ENCODE results near the gene TIMP2. TPM values are rescaled to one million over a fixed set of nuclear protein-coding genes. Genes with fewer than 3 reads are reported as not detected.
"Not testable (repeated sequence)": the region's sequence is repeated elsewhere in the genome, so short reads cannot be mapped to it uniquely, and the experiment has no call there.

The TIMP2 gene
- total RNA-seq, 1 donor from 2014 or later: 318 TPM

DNA sequence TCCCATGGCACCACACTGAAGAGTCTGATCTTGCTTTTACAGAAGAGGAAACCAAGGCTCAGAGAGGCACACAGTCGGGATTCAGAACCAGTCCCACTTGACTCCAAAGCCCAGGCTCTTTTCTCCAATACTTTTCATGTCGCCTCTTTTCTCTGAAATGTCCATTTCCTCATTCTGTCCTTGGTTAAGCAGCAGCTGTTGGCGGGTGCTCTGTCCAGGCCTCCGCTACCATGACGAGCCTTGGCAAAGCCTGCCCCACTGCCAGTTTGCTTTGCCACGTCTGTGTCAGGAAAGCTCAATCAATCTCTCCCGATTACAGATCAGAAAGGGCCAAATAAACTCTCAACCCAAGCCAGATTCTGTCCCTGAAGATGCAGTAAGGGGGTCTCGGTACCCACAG lies 13.1 kb downstream of the TIMP2 start:
- intact Hi-C loops (cut with DNase I): no loop called here
- Histone ChIP-seq H3K36me3 (no peaks in the 10 kb centered on the region), H3K4me3 (no peak overlapping the region), H3K9me3 (no peaks in the 10 kb centered on the region), H3K27me3 (no peaks in the 10 kb centered on the region), H3K27ac (no peak overlapping the region), H3K4me1 (peaks cover 34% of the 10 kb centered on the region)
- TF ChIP-seq, protein P1, sequence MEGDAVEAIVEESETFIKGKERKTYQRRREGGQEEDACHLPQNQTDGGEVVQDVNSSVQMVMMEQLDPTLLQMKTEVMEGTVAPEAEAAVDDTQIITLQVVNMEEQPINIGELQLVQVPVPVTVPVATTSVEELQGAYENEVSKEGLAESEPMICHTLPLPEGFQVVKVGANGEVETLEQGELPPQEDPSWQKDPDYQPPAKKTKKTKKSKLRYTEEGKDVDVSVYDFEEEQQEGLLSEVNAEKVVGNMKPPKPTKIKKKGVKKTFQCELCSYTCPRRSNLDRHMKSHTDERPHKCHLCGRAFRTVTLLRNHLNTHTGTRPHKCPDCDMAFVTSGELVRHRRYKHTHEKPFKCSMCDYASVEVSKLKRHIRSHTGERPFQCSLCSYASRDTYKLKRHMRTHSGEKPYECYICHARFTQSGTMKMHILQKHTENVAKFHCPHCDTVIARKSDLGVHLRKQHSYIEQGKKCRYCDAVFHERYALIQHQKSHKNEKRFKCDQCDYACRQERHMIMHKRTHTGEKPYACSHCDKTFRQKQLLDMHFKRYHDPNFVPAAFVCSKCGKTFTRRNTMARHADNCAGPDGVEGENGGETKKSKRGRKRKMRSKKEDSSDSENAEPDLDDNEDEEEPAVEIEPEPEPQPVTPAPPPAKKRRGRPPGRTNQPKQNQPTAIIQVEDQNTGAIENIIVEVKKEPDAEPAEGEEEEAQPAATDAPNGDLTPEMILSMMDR (IDR thresholded peaks at IDR 0.05): no peak
- no peak for DNase-seq
- ATAC-seq: no peak

DNA sequence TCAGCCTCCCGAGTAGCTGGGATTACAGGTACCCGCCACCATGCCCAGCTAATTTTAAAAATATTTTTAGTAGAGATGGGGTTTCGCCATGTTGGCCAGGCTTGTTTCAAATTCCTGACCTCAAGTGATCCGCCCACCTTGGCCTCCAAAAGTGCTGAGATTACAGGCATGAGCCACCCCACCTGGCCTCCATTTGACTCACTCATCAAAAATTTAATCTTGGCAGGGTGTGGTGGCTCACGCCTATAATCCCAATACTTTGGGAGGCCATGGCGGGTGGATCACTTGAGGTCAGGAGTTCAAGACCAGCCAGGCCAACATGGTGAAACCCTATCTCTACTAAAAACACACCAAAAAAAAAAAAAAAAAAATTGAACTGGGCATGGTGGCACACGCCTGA lies 13.6 kb downstream of the TIMP2 start:
- H3K4me3 ChIP-seq; intact Hi-C loops (cut with DNase I); ATAC-seq; DNase-seq; H3K27me3 ChIP-seq; H3K36me3 ChIP-seq; H3K9me3 ChIP-seq: not testable (repeated sequence)
- peaks cover 30% of the 10 kb centered on the region for H3K4me1 ChIP-seq
- H3K27ac ChIP-seq: peak overlapping the region; percentile 47

DNA sequence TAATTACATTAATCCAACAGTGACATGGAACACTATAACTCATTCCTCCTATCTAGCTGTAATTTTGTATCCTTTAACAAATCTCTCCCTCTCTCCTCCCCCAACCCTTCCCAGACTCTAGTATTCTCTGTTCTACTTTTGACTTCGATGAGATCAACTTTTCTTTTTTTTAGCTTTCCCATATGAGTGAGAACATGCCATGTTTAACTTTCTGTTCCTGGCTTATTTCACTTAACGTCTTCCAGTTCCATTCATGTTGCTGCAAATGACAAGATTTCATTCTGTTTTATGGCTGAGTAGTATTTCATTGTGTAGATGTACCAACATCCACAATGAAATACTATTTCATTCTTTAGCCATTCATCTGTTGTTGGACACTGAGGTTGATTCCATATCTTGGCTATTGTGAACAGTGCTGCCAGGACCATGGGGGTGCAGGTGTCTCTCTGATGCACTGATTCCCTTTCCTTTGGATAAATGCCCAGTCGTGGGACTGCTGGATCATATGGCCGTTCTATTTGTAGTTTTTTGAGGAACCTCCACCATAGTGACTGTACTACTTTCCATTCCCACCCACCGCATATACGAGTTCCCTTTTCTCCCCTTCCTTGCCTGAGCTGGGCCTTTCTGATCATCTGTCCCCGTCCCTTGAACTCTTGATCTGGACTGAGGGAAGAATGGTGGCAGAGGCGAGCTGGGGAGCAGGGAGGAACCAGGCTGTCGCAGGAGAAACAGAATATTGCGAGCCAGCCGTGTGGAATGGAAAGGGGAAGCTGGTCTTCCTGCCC lies 14.5 kb downstream of the TIMP2 start:
- intact Hi-C loops (cut with DNase I): no loop called here
- ATAC-seq (peak; percentile 93), DNase-seq (no peak)
- Histone ChIP-seq H3K27me3 (no peaks in the 10 kb centered on the region), H3K4me3 (no peak overlapping the region), H3K36me3 (no peaks in the 10 kb centered on the region), H3K4me1 (peaks cover 21% of the 10 kb centered on the region), H3K9me3 (no peaks in the 10 kb centered on the region), H3K27ac (peak overlapping the region; percentile 47)
- TF ChIP-seq, protein P1 (IDR thresholded peaks at IDR 0.05): no peak

DNA sequence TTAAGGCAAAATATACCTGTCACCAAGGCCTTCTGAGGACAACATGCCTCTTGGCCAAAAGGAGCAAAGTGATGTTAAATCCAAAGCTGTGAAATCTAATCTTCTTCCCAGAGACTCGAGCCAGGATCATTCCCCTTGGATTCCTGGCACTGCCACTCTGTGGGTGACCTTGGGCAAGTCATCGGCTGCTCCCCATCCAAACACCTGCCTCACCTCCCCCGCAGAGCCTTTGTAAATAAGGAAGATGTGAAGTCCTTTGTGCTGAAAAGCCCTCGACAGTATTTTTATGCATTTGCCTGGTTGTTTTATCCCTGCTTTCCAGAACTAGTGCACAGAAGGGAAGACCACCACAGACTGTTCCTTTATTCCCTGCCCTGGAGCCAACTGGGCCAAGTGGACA lies 16.8 kb downstream of the TIMP2 start:
- Histone ChIP-seq H3K4me3 (no peak overlapping the region), H3K27ac (no peak overlapping the region), H3K9me3 (no peaks in the 10 kb centered on the region), H3K27me3 (no peaks in the 10 kb centered on the region), H3K36me3 (no peaks in the 10 kb centered on the region), H3K4me1 (peaks cover 14% of the 10 kb centered on the region)
- intact Hi-C loops (cut with DNase I): no loop called here
- DNase-seq (no peak), ATAC-seq (no peak)
- TF ChIP-seq, protein P1 (IDR thresholded peaks at IDR 0.05): no peak

DNA sequence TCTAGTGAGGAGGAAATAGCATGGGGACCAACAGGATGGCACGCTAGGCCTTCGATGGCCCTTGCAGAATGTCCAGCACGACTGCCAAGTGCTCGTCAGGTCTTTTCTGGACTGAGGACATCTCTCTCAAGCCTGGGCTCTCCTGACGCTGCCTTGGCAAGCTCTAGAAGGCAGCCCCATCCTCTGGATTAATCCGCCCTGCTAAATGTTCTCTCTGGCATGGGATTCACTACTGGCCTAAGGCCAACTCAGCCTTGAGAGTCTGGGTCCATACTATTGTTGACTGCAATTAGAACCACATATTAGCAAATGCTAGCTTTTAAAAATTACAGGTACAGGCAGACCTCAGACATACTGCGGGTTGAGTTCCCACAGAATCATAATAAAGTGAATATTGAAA lies 19.6 kb downstream of the TIMP2 start:
- H3K4me3 ChIP-seq: no peak overlapping the region
- TF ChIP-seq, protein P1 (IDR thresholded peaks at IDR 0.05): no peak
- H3K9me3 ChIP-seq: no peaks in the 10 kb centered on the region
- no peak for ATAC-seq
- intact Hi-C loops (cut with DNase I): no loop called here
- DNase-seq: no peak
- H3K36me3 ChIP-seq: peaks cover 13% of the 10 kb centered on the region
- no peaks in the 10 kb centered on the region for H3K27me3 ChIP-seq
- H3K4me1 ChIP-seq: no peaks in the 10 kb centered on the region
- H3K27ac ChIP-seq: no peak overlapping the region

DNA sequence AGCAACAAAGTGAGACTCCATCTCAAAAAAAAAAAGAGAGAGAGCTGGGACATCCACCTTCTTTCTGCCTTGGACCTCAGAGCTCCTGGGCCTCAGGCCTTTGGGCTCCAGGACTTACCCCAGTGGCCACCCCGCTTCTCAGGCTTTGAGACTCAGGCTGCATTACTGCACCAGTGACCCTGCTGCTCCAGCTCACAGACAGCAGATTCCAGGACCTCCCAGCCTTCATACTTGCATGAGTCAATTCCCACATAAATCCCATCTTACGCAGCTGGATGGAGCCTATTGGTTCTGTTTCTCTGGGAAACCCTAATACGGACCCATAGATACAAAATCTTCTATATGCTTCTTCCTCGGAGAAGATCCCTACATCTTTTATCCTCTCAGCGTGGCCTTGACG lies 20.1 kb downstream of the TIMP2 start:
- Histone ChIP-seq H3K27me3 (no peaks in the 10 kb centered on the region), H3K27ac (no peak overlapping the region), H3K4me3 (no peak overlapping the region), H3K4me1 (no peaks in the 10 kb centered on the region), H3K36me3 (peaks cover 13% of the 10 kb centered on the region), H3K9me3 (no peaks in the 10 kb centered on the region)
- ATAC-seq: no peak
- DNase-seq: no peak
- TF ChIP-seq, protein P1 (IDR thresholded peaks at IDR 0.05): no peak
- intact Hi-C loops (cut with DNase I): no loop called here
